Neural cell (in vitro differentiated cells): Measurements from ENCODE around the gene KIF5C. TPM values are rescaled to one million over a fixed set of nuclear protein-coding genes. Genes with fewer than 3 reads are reported as not detected.
A peak's percentile ranks its signal among the peaks of the same experiment; 100 is the strongest.

ENCODE experiments used
- H2AFZ ChIP-seq: fragments of 200-600, 300-800 bp; sonication (generic), shearing (Covaris generic); 2 replicates; pipeline ENCODE4 v1.6.0; 2014; ENCODE audit warnings: low read depth, mild to moderate bottlenecking, antibody characterized with exemption, low read length, moderate library complexity
- H3F3A ChIP-seq: fragments of 200-600 bp; shearing (Covaris generic); 2 replicates; pipeline ENCODE4 v1.6.1; 2016; ENCODE audit warnings: mild to moderate bottlenecking, moderate library complexity, mixed read lengths, antibody characterized with exemption, low read length; ENCODE audit not compliant: insufficient read depth, poor library complexity, severe bottlenecking
- H3K27ac ChIP-seq: fragments of 200-600, 300-800 bp; sonication (generic), shearing (Covaris generic); 2 replicates; pipeline ENCODE4 v1.5.1; 2014; ENCODE audit warnings: mild to moderate bottlenecking, low read length, moderate library complexity
- H3K27me3 ChIP-seq: fragments of 300-800, 200-600 bp; sonication (generic), shearing (Covaris generic); 2 replicates; pipeline ENCODE4 v1.6.0; 2014; ENCODE audit warnings: mild to moderate bottlenecking, low read depth, low read length, moderate library complexity; ENCODE audit not compliant: insufficient read depth
- H3K36me3 ChIP-seq: fragments of 300-800, 200-600 bp; sonication (generic), shearing (Covaris generic); 2 replicates; pipeline ENCODE4 v1.5.1; 2014; ENCODE audit warnings: mild to moderate bottlenecking, antibody characterized with exemption, low read length, moderate library complexity; ENCODE audit not compliant: insufficient read depth
- H3K4me2 ChIP-seq: fragments of 300-800, 200-600 bp; sonication (generic), shearing (Covaris generic); 2 replicates; pipeline ENCODE4 v1.6.0; 2014; ENCODE audit warnings: mild to moderate bottlenecking, low read length
- H3K4me3 ChIP-seq: fragments of 300-800, 200-600 bp; sonication (generic), shearing (Covaris generic); 2 replicates; pipeline ENCODE4 v1.5.1; 2014; ENCODE audit warnings: mild to moderate bottlenecking, low read length, moderate library complexity
- H3K79me2 ChIP-seq: fragments of 200-600 bp; shearing (Covaris generic); replicated peaks from 2 replicates; pipeline ENCODE4 v1.6.0; 2014; ENCODE audit warnings: mild to moderate bottlenecking, low read length, moderate library complexity; ENCODE audit not compliant: insufficient read depth
- H3K9ac ChIP-seq: fragments of 300-800, 200-600 bp; sonication (generic), shearing (Covaris generic); 2 replicates; pipeline ENCODE4 v1.6.1; 2016; ENCODE audit warnings: mild to moderate bottlenecking, low read length, mixed read lengths
- H3K9me2 ChIP-seq: fragments of 200-600 bp; shearing (Covaris generic); 2 replicates; pipeline ENCODE4 v1.6.1; 2016; ENCODE audit warnings: mild to moderate bottlenecking, low read length, mixed read lengths; ENCODE audit not compliant: insufficient read depth
- H3K9me3 ChIP-seq: fragments of 200-600, 300-800 bp; sonication (generic), shearing (Covaris generic); 2 replicates; pipeline ENCODE4 v1.6.1; 2016; ENCODE audit warnings: mild to moderate bottlenecking, mixed run types, low read length, moderate library complexity, mixed read lengths
- H4K20me1 ChIP-seq: fragments of 200-600 bp; shearing (Covaris generic); 2 replicates; pipeline ENCODE4 v1.6.1; 2016; ENCODE audit warnings: mild to moderate bottlenecking, mixed run types; ENCODE audit not compliant: insufficient read depth
- EP300 ChIP-seq: fragments of 450-650 bp; conservative IDR thresholded peaks from 2 replicates; pipeline ENCODE4 v1.6.1; 2014; ENCODE audit warnings: antibody characterized with exemption, mild to moderate bottlenecking, moderate library complexity; ENCODE audit not compliant: poor library complexity, severe bottlenecking
- EZH2 ChIP-seq: fragments of 200-600, 300-800 bp; shearing (Covaris generic), sonication (generic); IDR thresholded peaks from 2 replicates; pipeline ENCODE4 v1.6.1; 2014; ENCODE audit warnings: antibody characterized with exemption, low read length, borderline replicate concordance, mild to moderate bottlenecking; ENCODE audit not compliant: insufficient read depth, poor library complexity, severe bottlenecking
- MXI1 ChIP-seq: fragments of 450-650 bp; conservative IDR thresholded peaks from 2 replicates; pipeline ENCODE4 v1.6.1; 2014; ENCODE audit warnings: antibody characterized with exemption, mild to moderate bottlenecking; ENCODE audit not compliant: poor library complexity, severe bottlenecking
- POLR2AphosphoS5 ChIP-seq: IDR thresholded peaks from 2 replicates; pipeline ENCODE4 v1.6.1; 2012
- RAD21 ChIP-seq: fragments of 450-650 bp; conservative IDR thresholded peaks from 2 replicates; pipeline ENCODE4 v1.6.1; 2014; ENCODE audit warnings: antibody characterized with exemption, mild to moderate bottlenecking, moderate library complexity
- SMC3 ChIP-seq: fragments of 450-650 bp; conservative IDR thresholded peaks from 2 replicates; pipeline ENCODE4 v1.6.1; 2014; ENCODE audit warnings: antibody characterized with exemption, mild to moderate bottlenecking, moderate library complexity; ENCODE audit not compliant: poor library complexity
- TAF1 ChIP-seq: IDR thresholded peaks from 2 replicates; pipeline ENCODE4 v1.6.1; 2012; ENCODE audit warnings: low read depth
- polyA plus RNA-seq: library from polyadenylated mRNA; depleted of rRNA; stranded (reverse); fragments of >200 nt; gene quantifications from 2 replicates; pipeline ENCODE4 v1.2.3, GENCODE V29; 2014
- TF ChIP-seq, protein P1 (sequence below): fragments of 450-650 bp; IDR thresholded peaks from 2 replicates; pipeline ENCODE4 v1.5.1; 2014; ENCODE audit warnings: antibody characterized with exemption, mild to moderate bottlenecking, moderate library complexity; ENCODE audit not compliant: poor library complexity, severe bottlenecking
- TF ChIP-seq, protein P2 (sequence below): IDR thresholded peaks from 2 replicates; pipeline ENCODE4 v1.6.1; 2012; ENCODE audit warnings: borderline replicate concordance

Gene KIF5C
- polyA plus RNA-seq, 1 donor from 2014 or later, result 527 TPM

GRCh38 chr2:149037851-149038250 lies 162.8 kb downstream of the KIF5C start:
- Histone ChIP-seq H3K4me3 (no peak overlapping the region), H3K4me2 (no peak overlapping the region), H3K9me3 (no peaks in the 10 kb centered on the region), H2AFZ (no peak overlapping the region), H3K79me2 (no peaks in the 10 kb centered on the region), H3F3A (no peaks in the 10 kb centered on the region), H3K36me3 (no peaks in the 10 kb centered on the region), H3K9me2 (no peaks in the 10 kb centered on the region), H3K9ac (no peak overlapping the region), H3K27me3 (peaks cover 19% of the 10 kb centered on the region), H3K27ac (no peak overlapping the region), H4K20me1 (no peaks in the 10 kb centered on the region)
- TF ChIP-seq, protein P1, sequence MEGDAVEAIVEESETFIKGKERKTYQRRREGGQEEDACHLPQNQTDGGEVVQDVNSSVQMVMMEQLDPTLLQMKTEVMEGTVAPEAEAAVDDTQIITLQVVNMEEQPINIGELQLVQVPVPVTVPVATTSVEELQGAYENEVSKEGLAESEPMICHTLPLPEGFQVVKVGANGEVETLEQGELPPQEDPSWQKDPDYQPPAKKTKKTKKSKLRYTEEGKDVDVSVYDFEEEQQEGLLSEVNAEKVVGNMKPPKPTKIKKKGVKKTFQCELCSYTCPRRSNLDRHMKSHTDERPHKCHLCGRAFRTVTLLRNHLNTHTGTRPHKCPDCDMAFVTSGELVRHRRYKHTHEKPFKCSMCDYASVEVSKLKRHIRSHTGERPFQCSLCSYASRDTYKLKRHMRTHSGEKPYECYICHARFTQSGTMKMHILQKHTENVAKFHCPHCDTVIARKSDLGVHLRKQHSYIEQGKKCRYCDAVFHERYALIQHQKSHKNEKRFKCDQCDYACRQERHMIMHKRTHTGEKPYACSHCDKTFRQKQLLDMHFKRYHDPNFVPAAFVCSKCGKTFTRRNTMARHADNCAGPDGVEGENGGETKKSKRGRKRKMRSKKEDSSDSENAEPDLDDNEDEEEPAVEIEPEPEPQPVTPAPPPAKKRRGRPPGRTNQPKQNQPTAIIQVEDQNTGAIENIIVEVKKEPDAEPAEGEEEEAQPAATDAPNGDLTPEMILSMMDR, result no peak
- TF ChIP-seq EP300, result no peak
- no peak for TF ChIP-seq TAF1
- no peak for TF ChIP-seq SMC3
- TF ChIP-seq, protein P2, sequence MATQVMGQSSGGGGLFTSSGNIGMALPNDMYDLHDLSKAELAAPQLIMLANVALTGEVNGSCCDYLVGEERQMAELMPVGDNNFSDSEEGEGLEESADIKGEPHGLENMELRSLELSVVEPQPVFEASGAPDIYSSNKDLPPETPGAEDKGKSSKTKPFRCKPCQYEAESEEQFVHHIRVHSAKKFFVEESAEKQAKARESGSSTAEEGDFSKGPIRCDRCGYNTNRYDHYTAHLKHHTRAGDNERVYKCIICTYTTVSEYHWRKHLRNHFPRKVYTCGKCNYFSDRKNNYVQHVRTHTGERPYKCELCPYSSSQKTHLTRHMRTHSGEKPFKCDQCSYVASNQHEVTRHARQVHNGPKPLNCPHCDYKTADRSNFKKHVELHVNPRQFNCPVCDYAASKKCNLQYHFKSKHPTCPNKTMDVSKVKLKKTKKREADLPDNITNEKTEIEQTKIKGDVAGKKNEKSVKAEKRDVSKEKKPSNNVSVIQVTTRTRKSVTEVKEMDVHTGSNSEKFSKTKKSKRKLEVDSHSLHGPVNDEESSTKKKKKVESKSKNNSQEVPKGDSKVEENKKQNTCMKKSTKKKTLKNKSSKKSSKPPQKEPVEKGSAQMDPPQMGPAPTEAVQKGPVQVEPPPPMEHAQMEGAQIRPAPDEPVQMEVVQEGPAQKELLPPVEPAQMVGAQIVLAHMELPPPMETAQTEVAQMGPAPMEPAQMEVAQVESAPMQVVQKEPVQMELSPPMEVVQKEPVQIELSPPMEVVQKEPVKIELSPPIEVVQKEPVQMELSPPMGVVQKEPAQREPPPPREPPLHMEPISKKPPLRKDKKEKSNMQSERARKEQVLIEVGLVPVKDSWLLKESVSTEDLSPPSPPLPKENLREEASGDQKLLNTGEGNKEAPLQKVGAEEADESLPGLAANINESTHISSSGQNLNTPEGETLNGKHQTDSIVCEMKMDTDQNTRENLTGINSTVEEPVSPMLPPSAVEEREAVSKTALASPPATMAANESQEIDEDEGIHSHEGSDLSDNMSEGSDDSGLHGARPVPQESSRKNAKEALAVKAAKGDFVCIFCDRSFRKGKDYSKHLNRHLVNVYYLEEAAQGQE, result no peak
- no peak for TF ChIP-seq EZH2
- no peak for TF ChIP-seq MXI1
- TF ChIP-seq POLR2AphosphoS5, result no peak

DNA sequence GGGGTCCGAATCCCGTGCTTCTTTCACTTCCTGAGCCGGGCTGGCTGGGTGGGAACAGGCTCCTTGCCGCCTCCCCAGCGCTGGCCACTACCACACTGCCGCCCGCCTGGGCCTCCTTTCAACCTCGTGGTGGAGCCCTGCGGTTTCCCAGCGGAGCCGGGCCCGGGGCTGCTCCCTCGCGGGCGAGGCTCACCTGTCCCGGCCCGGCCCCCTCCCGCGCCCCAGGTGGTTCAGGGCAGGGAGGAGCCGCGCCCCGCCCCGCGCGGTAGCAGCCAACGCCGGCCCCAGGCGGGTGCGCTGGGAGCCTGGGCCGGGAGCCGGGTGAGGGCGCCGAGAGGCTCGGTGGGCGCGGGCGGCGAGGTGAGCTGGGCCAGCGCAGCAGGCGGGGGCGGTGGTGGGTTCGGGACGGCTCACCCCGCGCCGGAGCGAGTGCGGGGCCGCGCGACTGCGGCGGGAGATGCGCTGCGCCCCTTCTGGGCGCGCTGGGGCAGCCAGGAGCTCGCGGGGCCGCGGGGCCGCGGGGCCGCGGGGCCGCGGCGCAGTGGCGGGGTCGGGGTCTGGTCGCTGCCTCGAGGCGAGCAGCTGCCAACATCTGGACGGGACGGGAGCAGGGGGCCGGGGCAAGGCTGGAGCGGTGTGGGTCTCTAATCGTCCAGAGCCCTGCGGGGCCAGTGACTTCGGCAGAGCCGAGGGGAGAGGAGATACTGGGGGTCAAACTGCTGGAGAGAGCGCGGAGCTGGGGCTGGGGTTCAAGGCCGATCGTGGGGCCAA lies 163.6 kb downstream of the KIF5C start, which contains the start of gene LYPD6B:
TSS of gene LYPD6B (plus strand) at position 258 of the 771 bp plus-strand sequence. CDS start 92,250 bp downstream, outside the sequence.
- Histone ChIP-seq H3F3A (no peaks in the 10 kb centered on the region), H3K9ac (peak within 1 kb of the TSS; percentile 39), H3K27ac (no peak within 1 kb of the TSS), H3K36me3 (no peaks in the 10 kb centered on the region), H2AFZ (no peak within 1 kb of the TSS), H4K20me1 (no peaks in the 10 kb centered on the region), H3K9me2 (no peaks in the 10 kb centered on the region), H3K4me3 (peak within 1 kb of the TSS; percentile 65), H3K9me3 (no peaks in the 10 kb centered on the region), H3K4me2 (no peak within 1 kb of the TSS), H3K79me2 (no peaks in the 10 kb centered on the region), H3K27me3 (peaks cover 19% of the 10 kb centered on the region)
- TF ChIP-seq SMC3 (peak; percentile 57), POLR2AphosphoS5 (no peak), RAD21 (peak; percentile 54), EP300 (no peak), TAF1 (no peak), MXI1 (peak; percentile 37), EZH2 (no peak)
- TF ChIP-seq, protein P1, result peak; percentile 54
- TF ChIP-seq, protein P2, result no peak
